GM12878 (cell line): ENCODE data around the gene CLTCL1. TPM values are rescaled to one million over a fixed set of nuclear protein-coding genes. Genes with fewer than 3 reads are reported as not detected.
A peak's percentile ranks its signal among the peaks of the same experiment; 100 is the strongest.

Source experiments
- ATAC-seq: fragments of 200-7000 bp; cut with Tn5 transposase; 3 replicates; pipeline ENCODE4 v1.9.1; 2020; ENCODE audit warnings: mild to moderate bottlenecking, moderate library complexity
- BruUV-seq: library from RNA; stranded (reverse); fragments of 400-500 nt; replicated peaks from 2 replicates; lab custom pipeline; 2021; lab: Mats Ljungman, UMichigan
- CTCF ChIA-PET: fragments of 300-600 bp; sonication (Branson Sonifier 250); formaldehyde crosslinking; extraction: SDS; loops from one replicate; lab custom pipeline; 2021; ENCODE audit warnings: inconsistent platforms; lab: Yijun Ruan, JAX
- POLR2A ChIA-PET: fragments of 350-600 bp; formaldehyde crosslinking; extraction: SDS; loops from one replicate; lab custom pipeline; 2021; ENCODE audit warnings: inconsistent platforms; lab: Charles Lee
- RAD21 ChIA-PET: fragments of 300-600 bp; sonication (Branson Sonifier 250); formaldehyde crosslinking; loops from one replicate; lab custom pipeline; 2023; ENCODE audit warnings: antibody characterized with exemption; ENCODE audit not compliant: unreplicated experiment; lab: Charles Lee
- SMC1A ChIA-PET: fragments of 300-600 bp; sonication (Branson Sonifier 250); formaldehyde crosslinking; loops from one replicate; lab custom pipeline; 2023; ENCODE audit not compliant: unreplicated experiment, uncharacterized antibody; lab: Charles Lee
- DNase-seq: peaks from one replicate; pipeline ENCODE4 v3.0.0-alpha.2; 2011; ENCODE audit warnings: low read depth, low spot score
- FAIRE-seq: peaks from 3 replicates; lab custom pipeline; 2011; peaks lifted over from hg19 to GRCh38; lab: Jason Lieb, UNC
- H2AFZ ChIP-seq: 2 replicates; pipeline ENCODE4 v1.6.0; 2011; ENCODE audit warnings: low read depth, low read length, control low read depth; ENCODE audit not compliant: control insufficient read depth
- H3K27ac ChIP-seq: 2 replicates; pipeline ENCODE4 v1.5.1; 2011; ENCODE audit warnings: control low read depth; ENCODE audit not compliant: control insufficient read depth, insufficient read depth
- H3K27me3 ChIP-seq, 2 experiments: replicated peaks in 1 of 2; 2 replicates each; pipeline versions ENCODE4 v1.6.0 to v1.6.1; 2011; ENCODE audit warnings: low read length in 1 of 2; ENCODE audit not compliant: control insufficient read depth in 2 of 2, insufficient read depth in 2 of 2
- H3K36me3 ChIP-seq, 2 experiments: 2 replicates each; pipeline ENCODE4 v1.5.1; 2011; ENCODE audit warnings: low read length in 1 of 2; ENCODE audit not compliant: control insufficient read depth in 2 of 2, insufficient read depth in 2 of 2
- H3K4me1 ChIP-seq: 2 replicates; pipeline ENCODE4 v1.6.1; 2011; ENCODE audit warnings: mild to moderate bottlenecking, low read length, moderate library complexity, mixed read lengths; ENCODE audit not compliant: control insufficient read depth, insufficient read depth
- H3K4me2 ChIP-seq: 2 replicates; pipeline ENCODE4 v1.6.0; 2011; ENCODE audit warnings: control low read depth; ENCODE audit not compliant: control insufficient read depth, insufficient read depth
- H3K4me3 ChIP-seq: fragments of 200-600 bp; sonication (generic); 2 replicates; pipeline ENCODE4 v1.5.1; 2016
- H3K79me2 ChIP-seq: 2 replicates; pipeline ENCODE4 v1.6.0; 2011; ENCODE audit warnings: low read length; ENCODE audit not compliant: control insufficient read depth, insufficient read depth
- H3K9ac ChIP-seq: 2 replicates; pipeline ENCODE4 v1.8.0; 2011; ENCODE audit warnings: low read length, control low read depth, mixed read lengths; ENCODE audit not compliant: control insufficient read depth, insufficient read depth
- H3K9me3 ChIP-seq: replicated peaks from 3 replicates; pipeline ENCODE4 v1.5.1; 2011; ENCODE audit warnings: mild to moderate bottlenecking, low read length; ENCODE audit not compliant: control insufficient read depth, insufficient read depth
- H4K20me1 ChIP-seq: 2 replicates; pipeline ENCODE4 v1.6.0; 2011; ENCODE audit not compliant: control insufficient read depth, insufficient read depth
- CREB1 ChIP-seq: IDR thresholded peaks from 2 replicates; pipeline ENCODE4 v1.6.1; 2012; ENCODE audit warnings: low read depth, mild to moderate bottlenecking, inconsistent platforms
- NFIC ChIP-seq: IDR thresholded peaks from 2 replicates; pipeline ENCODE4 v1.6.1; 2012; ENCODE audit warnings: low read depth, mild to moderate bottlenecking, inconsistent platforms, low read length, moderate library complexity
- NR2F1 ChIP-seq: fragments of 450-650 bp; conservative IDR thresholded peaks from 2 replicates; pipeline ENCODE4 v1.6.1; 2017; ENCODE audit warnings: mild to moderate bottlenecking
- RELB ChIP-seq: fragments of 450-650 bp; IDR thresholded peaks from 2 replicates; pipeline ENCODE4 v1.6.1; 2017; ENCODE audit warnings: low read depth, mild to moderate bottlenecking, moderate library complexity
- TAF1 ChIP-seq: IDR thresholded peaks from 2 replicates; pipeline ENCODE4 v1.6.1; 2011; ENCODE audit warnings: mild to moderate bottlenecking, low read depth, low read length, borderline replicate concordance
- ZNF274 ChIP-seq: IDR thresholded peaks from one replicate; pipeline ENCODE4 v1.8.0; 2011; ENCODE audit not compliant: insufficient read length, insufficient read depth
- WGBS: methylation state at CpG from one replicate; pipeline ENCODE4 v1.1.6; 2016; ENCODE audit warnings: low lambda C conversion rate; ENCODE audit not compliant: insufficient replicate concordance, insufficient coverage; ENCODE audit errors: missing lambda C conversion rate; 5-methylcytosine and 5-hydroxymethylcytosine counted together
- in situ Hi-C: fragments of 300-500 bp; cut with MboI; formaldehyde crosslinking; loops from 9 replicates; pipeline ENCODE4 v1.14.3; 2018; ENCODE audit warnings: mixed read lengths
- intact Hi-C: fragments of 100-400 bp; cut with micrococcal nuclease; formaldehyde crosslinking; loops from one replicate; pipeline ENCODE4 v1.14.2; 2022; ENCODE audit not compliant: unreplicated experiment
- polyA plus RNA-seq, 11 experiments: library from polyadenylated mRNA; depleted of rRNA in 4 of 11; unstranded in 6 of 11; stranded (reverse) in 5 of 11; fragments of >200 nt; fragmentation: Nextera tagmentation in 4 of 11; fragmentation: Illumina TruSeq in 1 of 11; extraction: Ambion mirVana in 4 of 11; extraction: Trizol in 1 of 11; gene quantifications; 1 replicate in 1 of 11; 2 replicates in 10 of 11; pipeline versions ENCODE4 v1.2.1 to v1.2.3, GENCODE V29; 2011 to 2016; ENCODE audit warnings: inconsistent platforms in 2 of 11, missing spikeins in 2 of 11, low read depth in 1 of 11
- total RNA-seq, 4 experiments: library from RNA; depleted of rRNA in 3 of 4; stranded (reverse); fragments of >200 nt in 3 of 4; fragmentation: Illumina TruSeq in 1 of 4; extraction: Trizol in 1 of 4; gene quantifications; 2 replicates each; pipeline versions ENCODE4 v1.2.1 to v1.2.3, GENCODE V29; 2013 to 2021

The CLTCL1 gene
- total and polyA plus RNA-seq, 10 of the 15 experiments (the other 5 are each of a cell fraction or from before 2014, with no cell fraction given): under 0.01 to 0.35 (median 0.12) TPM; not detected in 2

- CTCF ChIA-PET: no interaction called here
- H3K27ac ChIP-seq: no peak overlapping the region
- H3K4me2 ChIP-seq: peak overlapping the region; percentile 84
- no peaks in the 10 kb centered on the region for H3K27me3 ChIP-seq
- H3K36me3 ChIP-seq: peaks cover 0 to 1% of the 10 kb centered on the region in 2 experiments; a peak in 2 of 4 replicates
- no peaks in the 10 kb centered on the region for H4K20me1 ChIP-seq
- H3K9ac ChIP-seq: no peak overlapping the region; the same call in 1 of the 2 replicates
- H3K79me2 ChIP-seq: peaks cover 43% of the 10 kb centered on the region
- H3K9me3 ChIP-seq: no peaks in the 10 kb centered on the region
- BruUV-seq: no TSS peak
- in situ Hi-C loops (no loop called here), intact Hi-C loops (loop anchor here (5.0 kb wide), 2 partner anchors 256 to 271 kb away; partner anchors contain the start of genes C22orf39, HIRA and MRPL40)
- RAD21 ChIA-PET: no interaction called here
- SMC1A ChIA-PET: no interaction called here
- peak overlapping the region; percentile 76 for H3K4me3 ChIP-seq
- H3K4me1 ChIP-seq: peaks cover 32% of the 10 kb centered on the region
- DNase-seq (no peak), ATAC-seq (no peak), FAIRE-seq (no peak)
- POLR2A ChIA-PET: no interaction called here
- H2AFZ ChIP-seq: no peak overlapping the region
- 93% methylated on average over 12 of the region's 12 CpGs for WGBS
- TF ChIP-seq TAF1 (no peak), ZNF274 (no peak), CREB1 (no peak), NFIC (no peak), RELB (no peak), NR2F1 (no peak)
Measured at GRCh38 chr22:19176732-19177131, 114.8 kb downstream of the CLTCL1 start.
